Measurements from ENCODE around the gene LSG1. TPM values are rescaled to one million over a fixed set of nuclear protein-coding genes. Genes with fewer than 3 reads are reported as not detected.

Gene LSG1
- total and polyA plus RNA-seq, 2 donors from 2014 or later: 14.8 to 33.3 TPM

DNA sequence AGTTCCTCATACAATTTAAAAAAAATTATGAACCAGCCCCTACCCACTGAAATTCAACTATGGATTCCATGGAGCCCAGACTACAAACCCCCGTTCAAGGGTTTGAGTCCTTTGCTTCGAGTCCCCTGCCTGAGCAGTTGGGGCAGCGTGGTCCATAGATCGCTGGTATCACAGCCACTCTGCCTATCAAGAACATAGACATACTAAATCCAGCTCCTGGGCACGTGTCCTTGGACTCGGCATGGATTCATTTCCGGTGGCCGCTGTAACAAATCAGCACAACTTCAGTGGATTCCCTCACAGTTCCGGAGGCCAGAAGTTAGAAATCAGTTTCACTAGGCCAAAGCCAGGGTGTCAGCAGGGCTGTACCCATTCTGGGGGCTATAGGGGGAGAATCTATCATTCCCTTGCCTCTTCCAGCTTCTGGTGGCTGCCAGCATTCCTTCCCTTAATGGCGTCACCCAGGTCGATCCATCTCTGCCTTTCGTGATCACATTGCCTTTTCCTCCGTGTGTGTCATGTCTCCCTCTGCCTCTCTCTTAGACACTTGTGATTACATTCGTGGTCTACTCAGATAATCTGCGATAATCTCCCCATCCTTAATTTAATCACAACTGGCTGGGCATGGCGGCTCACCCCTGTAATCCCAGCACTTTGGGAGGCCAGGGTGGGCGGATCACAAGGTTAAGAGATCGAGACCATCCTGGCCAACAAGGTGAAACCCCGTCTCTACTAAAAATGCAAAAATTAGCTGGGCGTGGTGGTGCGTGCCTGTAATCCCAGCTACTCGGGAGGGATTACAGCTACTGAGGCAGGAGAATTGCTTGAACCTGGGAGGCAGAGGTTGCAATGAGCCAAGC, 34.2 kb downstream of the LSG1 start:
- intact Hi-C loops (cut with DNase I): no loop called here

DNA sequence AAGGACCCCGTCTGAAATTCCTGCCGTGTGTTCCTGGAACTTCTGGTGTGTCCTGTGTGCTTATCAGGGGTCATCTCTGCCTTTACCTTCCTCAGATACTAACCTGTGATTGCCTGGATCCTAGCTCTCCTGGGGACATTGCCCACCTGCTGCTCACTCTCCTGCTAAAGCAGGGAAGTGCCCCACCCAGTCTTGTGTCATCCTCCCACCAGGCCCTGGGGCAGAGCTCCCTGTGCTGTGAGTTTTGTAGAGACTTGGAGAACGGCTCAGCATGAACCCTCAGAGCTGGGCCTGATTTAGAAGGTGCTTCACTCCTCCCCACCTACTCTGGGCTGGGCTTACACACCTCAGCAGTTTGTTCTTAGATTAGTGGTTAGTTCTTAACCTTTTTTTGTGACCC, 34.9 kb downstream of the LSG1 start:
- no peak for FAIRE-seq
- intact Hi-C loops (cut with DNase I): no loop called here
- Histone ChIP-seq H3K36me3 (ENCODE audit: control insufficient read depth in 2 of 3, insufficient read depth in 3 of 3, low read length in 3 of 3) (peaks cover 3 to 4% (median 3%) of the 10 kb centered on the region in 3 donors), H3K27ac (ENCODE audit: low read depth in 2 of 2, low read length in 2 of 2) (no peak overlapping the region), H3K4me1 (ENCODE audit: control insufficient read depth in 2 of 3, insufficient read depth in 2 of 3, low read depth in 1 of 3, low read length in 3 of 3) (peaks cover 0 to 3% (median 0%) of the 10 kb centered on the region in 3 donors), H3K4me3 (ENCODE audit: low read length in 3 of 3) (no peak overlapping the region), H3K9me3 (ENCODE audit: control insufficient read depth in 2 of 3, insufficient read depth in 1 of 3, low read length in 3 of 3) (no peaks in the 10 kb centered on the region), H3K27me3 (ENCODE audit: control insufficient read depth, insufficient read depth, low read length) (no peaks in the 10 kb centered on the region), H3K9ac (ENCODE audit: low read length in 3 of 3) (no peak overlapping the region)
- TF ChIP-seq, protein P1, sequence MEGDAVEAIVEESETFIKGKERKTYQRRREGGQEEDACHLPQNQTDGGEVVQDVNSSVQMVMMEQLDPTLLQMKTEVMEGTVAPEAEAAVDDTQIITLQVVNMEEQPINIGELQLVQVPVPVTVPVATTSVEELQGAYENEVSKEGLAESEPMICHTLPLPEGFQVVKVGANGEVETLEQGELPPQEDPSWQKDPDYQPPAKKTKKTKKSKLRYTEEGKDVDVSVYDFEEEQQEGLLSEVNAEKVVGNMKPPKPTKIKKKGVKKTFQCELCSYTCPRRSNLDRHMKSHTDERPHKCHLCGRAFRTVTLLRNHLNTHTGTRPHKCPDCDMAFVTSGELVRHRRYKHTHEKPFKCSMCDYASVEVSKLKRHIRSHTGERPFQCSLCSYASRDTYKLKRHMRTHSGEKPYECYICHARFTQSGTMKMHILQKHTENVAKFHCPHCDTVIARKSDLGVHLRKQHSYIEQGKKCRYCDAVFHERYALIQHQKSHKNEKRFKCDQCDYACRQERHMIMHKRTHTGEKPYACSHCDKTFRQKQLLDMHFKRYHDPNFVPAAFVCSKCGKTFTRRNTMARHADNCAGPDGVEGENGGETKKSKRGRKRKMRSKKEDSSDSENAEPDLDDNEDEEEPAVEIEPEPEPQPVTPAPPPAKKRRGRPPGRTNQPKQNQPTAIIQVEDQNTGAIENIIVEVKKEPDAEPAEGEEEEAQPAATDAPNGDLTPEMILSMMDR (IDR thresholded peaks at IDR 0.05; ENCODE audit: borderline replicate concordance, extremely low read depth, insufficient read depth): no peak
- DNase-seq: no peak

More for the DNA sequence above, 34.2 kb downstream of the LSG1 start:
- H3K27ac ChIP-seq (ENCODE audit: low read depth in 2 of 2, low read length in 2 of 2): no peak overlapping the region
- H3K4me1 ChIP-seq (ENCODE audit: control insufficient read depth in 2 of 3, insufficient read depth in 2 of 3, low read depth in 1 of 3, low read length in 3 of 3): peaks cover 0 to 3% (median 0%) of the 10 kb centered on the region in 3 donors
- H3K36me3 ChIP-seq (ENCODE audit: control insufficient read depth in 2 of 3, insufficient read depth in 3 of 3, low read length in 3 of 3): peaks cover 3 to 5% (median 4%) of the 10 kb centered on the region in 3 donors
- H3K27me3 ChIP-seq (ENCODE audit: control insufficient read depth, insufficient read depth, low read length): no peaks in the 10 kb centered on the region
- FAIRE-seq (no peak), DNase-seq (no peak)
- no peaks in the 10 kb centered on the region for H3K9me3 ChIP-seq (ENCODE audit: control insufficient read depth in 2 of 3, insufficient read depth in 1 of 3, low read length in 3 of 3)
- TF ChIP-seq, protein P1 (IDR thresholded peaks at IDR 0.05; ENCODE audit: borderline replicate concordance, extremely low read depth, insufficient read depth): no peak
- no peak overlapping the region for H3K9ac ChIP-seq (ENCODE audit: low read length in 3 of 3)
- H3K4me3 ChIP-seq (ENCODE audit: low read length in 3 of 3): no peak overlapping the region

DNA sequence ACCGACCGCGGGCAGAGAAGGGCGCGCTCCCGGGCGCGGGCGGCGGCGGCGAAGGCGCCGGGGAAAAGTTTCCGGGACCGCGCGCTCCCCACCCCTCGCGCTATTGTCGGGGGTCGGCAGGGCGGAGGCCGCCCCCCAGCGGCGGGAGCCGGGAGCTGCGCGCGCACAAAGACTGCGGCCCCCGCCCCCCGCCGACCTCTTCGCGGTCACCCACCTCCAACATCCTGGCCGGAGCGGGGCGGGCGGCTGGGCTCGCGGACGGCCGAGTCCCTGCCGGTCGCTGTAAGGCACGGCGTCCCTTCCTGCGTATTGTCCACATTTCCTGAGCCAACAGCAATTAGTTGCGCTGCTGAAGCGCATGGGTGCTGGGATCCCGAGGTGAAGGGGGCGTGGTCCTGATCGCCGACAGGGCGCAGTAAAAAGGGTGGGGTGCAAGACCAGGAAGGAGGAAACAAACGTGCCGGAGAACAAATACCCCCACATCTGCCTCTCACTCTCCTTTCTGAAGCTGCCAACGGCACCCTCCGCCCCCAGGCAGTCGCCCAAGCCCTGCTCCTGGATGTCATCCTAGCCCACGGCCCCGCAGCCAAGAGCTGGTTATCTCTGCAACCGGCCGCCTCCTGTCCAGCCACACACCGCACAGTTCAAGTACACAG, 38.5 kb downstream of the LSG1 start, which contains the start of gene TMEM44:
TSS of gene TMEM44 (minus strand) at position 71 of the 656 bp plus-strand sequence. CDS start 204 bp downstream, outside the sequence.
- no peaks in the 10 kb centered on the region for H3K36me3 ChIP-seq (ENCODE audit: control insufficient read depth in 2 of 3, insufficient read depth in 3 of 3, low read length in 3 of 3)
- intact Hi-C loops (cut with DNase I): no loop called here
- peak within 1 kb of the TSS; percentile 69 to 76 (median 74) for H3K4me3 ChIP-seq (ENCODE audit: low read length in 3 of 3)
- H3K9ac ChIP-seq (ENCODE audit: low read length in 3 of 3): peak within 1 kb of the TSS; percentile 19 to 57 (median 41)
- peak within 1 kb of the TSS; percentile 39 to 53 for H3K27ac ChIP-seq (ENCODE audit: low read depth in 2 of 2, low read length in 2 of 2)
- no peaks in the 10 kb centered on the region for H3K9me3 ChIP-seq (ENCODE audit: control insufficient read depth in 2 of 3, insufficient read depth in 1 of 3, low read length in 3 of 3)
- H3K4me1 ChIP-seq (ENCODE audit: control insufficient read depth in 2 of 3, insufficient read depth in 2 of 3, low read depth in 1 of 3, low read length in 3 of 3): peaks cover 0 to 3% (median 0%) of the 10 kb centered on the region in 3 donors
- no peak for FAIRE-seq
- no peaks in the 10 kb centered on the region for H3K27me3 ChIP-seq (ENCODE audit: control insufficient read depth, insufficient read depth, low read length)
- peak; percentile 83 to 91 (median 88) for DNase-seq
- TF ChIP-seq, protein P1 (IDR thresholded peaks at IDR 0.05; ENCODE audit: borderline replicate concordance, extremely low read depth, insufficient read depth): peak; percentile 21

Data from kidney (tissue), 14 donors.